Uterus (tissue), 4 donors: ENCODE data around the gene ANXA3. TPM values are rescaled to one million over a fixed set of nuclear protein-coding genes. Genes with fewer than 3 reads are reported as not detected.

Experiments
- DNase-seq, 2 donors: peaks; one replicate each; pipeline ENCODE4 v3.0.0-alpha.2; 2019 to 2020
- H3K27ac ChIP-seq, 2 donors: fragments of 200-600 bp; sonication (generic); 1 replicate in 1 of 2; 2 replicates in 1 of 2; pipeline ENCODE4 v1.5.1; 2016 to 2018
- H3K27me3 ChIP-seq, 2 donors: fragments of 200-600 bp; sonication (generic); one replicate each; pipeline ENCODE4 v1.5.1; 2018 to 2019; ENCODE audit warnings: control low read depth in 1 of 2
- H3K36me3 ChIP-seq, 2 donors: fragments of 200-600 bp; sonication (generic); one replicate each; pipeline ENCODE4 v1.5.1; 2019; ENCODE audit warnings: control low read depth in 1 of 2
- H3K4me1 ChIP-seq, 2 donors: fragments of 200-600 bp; sonication (generic); one replicate each; pipeline ENCODE4 v1.5.1; 2018 to 2019; ENCODE audit warnings: control low read depth in 1 of 2
- H3K4me3 ChIP-seq, 2 donors: fragments of 200-600 bp; sonication (generic); 1 replicate in 1 of 2; 2 replicates in 1 of 2; pipeline ENCODE4 v1.5.1; 2018 to 2019; ENCODE audit warnings: mild to moderate bottlenecking in 1 of 2
- H3K9me3 ChIP-seq, 2 donors: fragments of 200-600 bp; sonication (generic); one replicate each; pipeline ENCODE4 v1.5.1; 2019; ENCODE audit warnings: control low read depth in 1 of 2
- CTCF ChIP-seq, 4 experiments: fragments of 200-600 bp in 2 of 4; fragments of 450-650 bp in 2 of 4; sonication (generic) in 2 of 4; IDR thresholded peaks; one replicate each; pipeline ENCODE4 v1.5.1; 2016 to 2019; ENCODE audit warnings: antibody characterized with exemption in 4 of 4, mild to moderate bottlenecking in 2 of 4, moderate library complexity in 1 of 4
- POLR2A ChIP-seq, 2 donors: fragments of 450-650 bp; IDR thresholded peaks; one replicate each; pipeline ENCODE4 v1.6.1; 2016; ENCODE audit warnings: antibody characterized with exemption in 2 of 2, mild to moderate bottlenecking in 1 of 2, moderate library complexity in 1 of 2
- intact Hi-C: fragments of 100-400 bp; cut with DNase I; formaldehyde crosslinking; loops from one replicate; pipeline ENCODE4 v1.15.1; 2023; ENCODE audit warnings: low total_unique reads
- total RNA-seq, 4 donors: library from RNA; depleted of rRNA in 3 of 4; stranded (reverse); fragments of >200 nt in 3 of 4; gene quantifications; one replicate each; pipeline versions ENCODE4 v1.1.0 to v1.2.4, GENCODE V29; 2014 to 2023
- donor health status: DM: yes; HTN: yes; CAD: no.

ANXA3 gene
- total RNA-seq, 4 donors from 2014 or later = 13.6 to 243 (median 23.4) TPM

GRCh38 chr4:78528327-78528726, 23.2 kb upstream of the ANXA3 start:
- no peak overlapping the region for H3K4me3 ChIP-seq
- H3K9me3 ChIP-seq = no peaks in the 10 kb centered on the region
- no peaks in the 10 kb centered on the region for H3K36me3 ChIP-seq
- TF ChIP-seq CTCF (IDR thresholded peaks at IDR 0.05) (no peak), POLR2A (IDR thresholded peaks at IDR 0.05) (no peak)
- intact Hi-C loops = no loop called here
- no peak for DNase-seq
- H3K27ac ChIP-seq = no peak overlapping the region
- H3K4me1 ChIP-seq = no peaks in the 10 kb centered on the region
- no peaks in the 10 kb centered on the region for H3K27me3 ChIP-seq

- intact Hi-C loops = no loop called here
- TF ChIP-seq CTCF (IDR thresholded peaks at IDR 0.05) (no peak), POLR2A (IDR thresholded peaks at IDR 0.05) (no peak)
- H3K9me3 ChIP-seq = no peaks in the 10 kb centered on the region
- no peak overlapping the region for H3K4me3 ChIP-seq
- H3K36me3 ChIP-seq = no peaks in the 10 kb centered on the region
- H3K4me1 ChIP-seq = no peaks in the 10 kb centered on the region
- DNase-seq = no peak
- H3K27ac ChIP-seq = no peak overlapping the region
- H3K27me3 ChIP-seq = no peaks in the 10 kb centered on the region
Observed at GRCh38 chr4:78529569-78530209, 21.9 kb upstream of the ANXA3 start.

GRCh38 chr4:78532046-78532445, 19.5 kb upstream of the ANXA3 start:
- H3K27ac ChIP-seq = no peak overlapping the region
- TF ChIP-seq POLR2A (IDR thresholded peaks at IDR 0.05) (no peak), CTCF (IDR thresholded peaks at IDR 0.05) (no peak)
- no peak for DNase-seq
- H3K4me1 ChIP-seq = no peaks in the 10 kb centered on the region
- H3K9me3 ChIP-seq = no peaks in the 10 kb centered on the region
- intact Hi-C loops = no loop called here
- H3K4me3 ChIP-seq = no peak overlapping the region
- H3K27me3 ChIP-seq = no peaks in the 10 kb centered on the region
- H3K36me3 ChIP-seq = no peaks in the 10 kb centered on the region

GRCh38 chr4:78533854-78534253, 17.7 kb upstream of the ANXA3 start:
- TF ChIP-seq POLR2A (IDR thresholded peaks at IDR 0.05) = no peak
- no peak for TF ChIP-seq CTCF (IDR thresholded peaks at IDR 0.05)
- Histone ChIP-seq H3K9me3 (no peaks in the 10 kb centered on the region), H3K27ac (no peak overlapping the region), H3K27me3 (no peaks in the 10 kb centered on the region), H3K36me3 (no peaks in the 10 kb centered on the region), H3K4me1 (no peaks in the 10 kb centered on the region), H3K4me3 (no peak overlapping the region)
- intact Hi-C loops = no loop called here
- DNase-seq = no peak

GRCh38 chr4:78534286-78534955, 17.1 kb upstream of the ANXA3 start:
- intact Hi-C loops = no loop called here
- no peaks in the 10 kb centered on the region for H3K36me3 ChIP-seq
- no peaks in the 10 kb centered on the region for H3K4me1 ChIP-seq
- no peaks in the 10 kb centered on the region for H3K9me3 ChIP-seq
- no peak overlapping the region for H3K27ac ChIP-seq
- DNase-seq = no peak
- no peaks in the 10 kb centered on the region for H3K27me3 ChIP-seq
- TF ChIP-seq CTCF (IDR thresholded peaks at IDR 0.05) (no peak), POLR2A (IDR thresholded peaks at IDR 0.05) (no peak)
- no peak overlapping the region for H3K4me3 ChIP-seq
